Thoracic aorta (tissue), 2 donors: ENCODE data around the gene TLE4. TPM values are rescaled to one million over a fixed set of nuclear protein-coding genes. Genes with fewer than 3 reads are reported as not detected.

Experiments used
- ATAC-seq: fragments of 150-250 bp; one replicate; pipeline ENCODE4 v1.8.0; 2017; ENCODE audit warnings: low read depth; ENCODE audit not compliant: insufficient number of reproducible peaks, low FRiP score
- DNase-seq: peaks from one replicate; pipeline ENCODE4 v3.0.0-alpha.2; 2020; ENCODE audit warnings: low spot score
- H3K27ac ChIP-seq, 2 donors: fragments of 200-600 bp; sonication (generic); 1 replicate in 1 of 2; 2 replicates in 1 of 2; pipeline ENCODE4 v1.5.1; 2016; ENCODE audit warnings: mild to moderate bottlenecking in 2 of 2, moderate library complexity in 2 of 2
- H3K27me3 ChIP-seq: fragments of 200-600 bp; sonication (generic); replicated peaks from 2 replicates; pipeline ENCODE4 v1.6.0; 2016; ENCODE audit warnings: mild to moderate bottlenecking; ENCODE audit not compliant: insufficient read depth
- H3K36me3 ChIP-seq: fragments of 200-600 bp; sonication (generic); one replicate; pipeline ENCODE4 v1.5.1; 2016
- H3K4me1 ChIP-seq, 2 donors: fragments of 200-600 bp; sonication (generic); 1 replicate in 1 of 2; 2 replicates in 1 of 2; pipeline versions ENCODE4 v1.5.1 to v1.6.0; 2016; ENCODE audit warnings: low read depth in 2 of 2, mild to moderate bottlenecking in 1 of 2; ENCODE audit not compliant: control insufficient read depth in 1 of 2
- H3K4me3 ChIP-seq: fragments of 200-600 bp; sonication (generic); 2 replicates; pipeline ENCODE4 v1.5.1; 2016; ENCODE audit warnings: mild to moderate bottlenecking
- H3K9me3 ChIP-seq: fragments of 200-600 bp; sonication (generic); 2 replicates; pipeline ENCODE4 v1.5.1; 2016
- CTCF ChIP-seq: fragments of 200-600 bp; sonication (generic); IDR thresholded peaks from one replicate; pipeline ENCODE4 v1.5.1; 2019; ENCODE audit warnings: antibody characterized with exemption
- total RNA-seq, 2 donors: library from RNA; depleted of rRNA; stranded (reverse); fragments of >200 nt; gene quantifications; one replicate each; pipeline versions ENCODE4 v1.1.0 to v1.2.3, GENCODE V29; 2016

TLE4 gene
- total RNA-seq, 2 donors from 2014 or later = 19.7 to 44.1 TPM

GRCh38 chr9:79655551-79655950 is 83.8 kb downstream of the TLE4 start:
- Histone ChIP-seq H3K27me3 (no peaks in the 10 kb centered on the region), H3K4me1 (peaks cover 0 to 9% of the 10 kb centered on the region in 2 donors), H3K27ac (no peak overlapping the region), H3K36me3 (no peaks in the 10 kb centered on the region), H3K9me3 (no peaks in the 10 kb centered on the region), H3K4me3 (no peak overlapping the region)
- TF ChIP-seq CTCF = no peak
- ATAC-seq (no peak), DNase-seq (no peak)

GRCh38 chr9:79656169-79656568 is 84.4 kb downstream of the TLE4 start:
- Histone ChIP-seq H3K4me3 (no peak overlapping the region), H3K9me3 (no peaks in the 10 kb centered on the region), H3K36me3 (no peaks in the 10 kb centered on the region), H3K27me3 (no peaks in the 10 kb centered on the region), H3K4me1 (peaks cover 0 to 9% of the 10 kb centered on the region in 2 donors), H3K27ac (no peak overlapping the region)
- TF ChIP-seq CTCF = no peak
- ATAC-seq = no peak
- no peak for DNase-seq

DNA sequence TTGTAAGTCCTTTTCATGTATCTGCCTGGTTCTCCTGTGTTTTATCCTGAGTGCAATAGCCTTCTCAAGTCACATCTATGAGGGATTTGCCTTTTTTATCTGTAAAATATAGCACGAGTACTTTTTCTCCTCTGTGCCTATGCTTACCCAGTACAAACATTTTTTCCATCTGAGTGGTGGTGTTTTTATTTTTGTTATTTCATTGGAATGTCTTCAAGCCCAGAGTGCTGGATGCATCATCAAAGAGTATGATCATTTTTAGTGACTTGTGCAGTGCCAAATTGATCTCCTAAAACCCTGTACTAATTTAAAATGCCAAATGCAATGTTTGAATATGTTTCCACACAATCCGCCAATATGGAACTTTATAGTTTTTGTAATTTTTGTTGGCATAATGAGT is 86.1 kb downstream of the TLE4 start:
- DNase-seq = no peak
- TF ChIP-seq CTCF = no peak
- H3K27me3 ChIP-seq = no peaks in the 10 kb centered on the region
- H3K27ac ChIP-seq = no peak overlapping the region
- no peak overlapping the region for H3K4me3 ChIP-seq
- ATAC-seq = no peak
- H3K36me3 ChIP-seq = no peaks in the 10 kb centered on the region
- H3K9me3 ChIP-seq = no peaks in the 10 kb centered on the region
- peaks cover 3 to 9% of the 10 kb centered on the region in 2 donors for H3K4me1 ChIP-seq

GRCh38 chr9:79658926-79659325 is 87.2 kb downstream of the TLE4 start:
- Histone ChIP-seq H3K36me3 (no peaks in the 10 kb centered on the region), H3K4me3 (no peak overlapping the region)

DNA sequence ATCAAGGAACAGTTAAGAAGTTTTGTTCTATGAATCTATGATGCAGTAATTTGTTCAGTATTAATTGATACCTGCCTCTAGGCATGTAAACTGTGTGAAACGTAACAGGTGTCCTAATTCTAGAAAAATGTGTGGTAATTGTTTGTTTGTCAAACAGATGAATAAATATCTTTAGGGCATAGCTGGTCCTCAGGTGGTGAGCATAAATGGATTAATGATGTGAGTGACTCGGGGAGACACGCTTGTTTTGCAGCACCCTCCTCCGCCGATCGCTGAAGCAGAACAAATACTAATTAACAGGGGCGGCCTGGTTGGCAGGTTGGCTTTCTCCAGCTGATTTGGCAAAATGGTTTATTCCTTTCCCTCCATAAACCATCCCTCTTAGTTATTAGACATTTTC is 88.8 kb downstream of the TLE4 start:
- no peak overlapping the region for H3K27ac ChIP-seq
- no peak for TF ChIP-seq CTCF
- H3K4me1 ChIP-seq = peaks cover 3 to 6% of the 10 kb centered on the region in 2 donors

More at GRCh38 chr9:79658926-79659325, 87.2 kb downstream of the TLE4 start:
- ATAC-seq = no peak
- Histone ChIP-seq H3K4me1 (peaks cover 3 to 9% of the 10 kb centered on the region in 2 donors), H3K9me3 (no peaks in the 10 kb centered on the region), H3K27me3 (no peaks in the 10 kb centered on the region), H3K27ac (no peak overlapping the region)
- no peak for DNase-seq
- TF ChIP-seq CTCF = no peak

More for the DNA sequence above, 88.8 kb downstream of the TLE4 start:
- DNase-seq = no peak
- Histone ChIP-seq H3K36me3 (no peaks in the 10 kb centered on the region), H3K27me3 (no peaks in the 10 kb centered on the region), H3K4me3 (no peak overlapping the region), H3K9me3 (no peaks in the 10 kb centered on the region)
- ATAC-seq = no peak
